ENCODE measurements around the gene PBRM1. TPM values are rescaled to one million over a fixed set of nuclear protein-coding genes. Genes with fewer than 3 reads are reported as not detected.
A peak's percentile ranks its signal among the peaks of the same experiment; 100 is the strongest.

Gene PBRM1
- total RNA-seq, 1 donor from 2014 or later, result 116 TPM

- no peak overlapping the region for H3K27ac ChIP-seq
- Mint-ChIP-seq H3K27ac (no peak overlapping the region), H3K4me3 (no peak overlapping the region), H3K9me3 (no peaks in the 10 kb centered on the region), H3K27me3 (ENCODE audit: insufficient read depth, low read depth) (peaks cover 10% of the 10 kb centered on the region), H3K36me3 (peaks cover 17% of the 10 kb centered on the region), H3K4me1 (peaks cover 3% of the 10 kb centered on the region)
- no peak for DNase-seq (ENCODE audit: low spot score)
- H3K4me2 ChIP-seq, result no peak overlapping the region
- no peak for TF ChIP-seq EZH2 (IDR thresholded peaks at IDR 0.05)
- no peaks in the 10 kb centered on the region for H4K20me1 ChIP-seq (ENCODE audit: low read depth)
- peaks cover 66% of the 10 kb centered on the region for H3F3A ChIP-seq (ENCODE audit: low read depth)
- H3K36me3 ChIP-seq, result peaks cover 16% of the 10 kb centered on the region
- no peaks in the 10 kb centered on the region for H3K9me3 ChIP-seq (ENCODE audit: low read depth)
- H3K4me1 ChIP-seq, result peaks cover 4% of the 10 kb centered on the region
- no peak overlapping the region for H3K9ac ChIP-seq
- no peak overlapping the region for H2AFZ ChIP-seq (replicated peaks)
- no peak overlapping the region for H3K4me3 ChIP-seq
- H3K27me3 ChIP-seq, result no peaks in the 10 kb centered on the region
- peaks cover 9% of the 10 kb centered on the region for H3K79me2 ChIP-seq (ENCODE audit: low read depth)
Measured at GRCh38 chr3:52712291-52713212, 26.8 kb upstream of the PBRM1 start.

- peaks cover 13% of the 10 kb centered on the region for H3K27me3 Mint-ChIP-seq (ENCODE audit: insufficient read depth, low read depth)
Measured at GRCh38 chr3:52710512-52710911, 24.8 kb upstream of the PBRM1 start.

GRCh38 chr3:52707585-52707984 is 21.9 kb upstream of the PBRM1 start:
- Mint-ChIP-seq H3K36me3 (peaks cover 15% of the 10 kb centered on the region), H3K9me3 (no peaks in the 10 kb centered on the region), H3K4me3 (peak overlapping the region; percentile 80), H3K4me1 (peaks cover 27% of the 10 kb centered on the region), H3K27me3 (ENCODE audit: insufficient read depth, low read depth) (peaks cover 8% of the 10 kb centered on the region), H3K27ac (no peak overlapping the region)
- peaks cover 16% of the 10 kb centered on the region for H3K36me3 ChIP-seq
- H3K79me2 ChIP-seq (ENCODE audit: low read depth), result peaks cover 52% of the 10 kb centered on the region
- peak overlapping the region; percentile 81 for H3K4me3 ChIP-seq
- H3K4me1 ChIP-seq, result peaks cover 18% of the 10 kb centered on the region
- TF ChIP-seq EZH2 (IDR thresholded peaks at IDR 0.05) (no peak), CTCF (IDR thresholded peaks at IDR 0.05) (no peak), EZH2phosphoT487 (IDR thresholded peaks at IDR 0.05) (no peak)
- no peak overlapping the region for H2AFZ ChIP-seq (replicated peaks)
- H4K20me1 ChIP-seq (ENCODE audit: low read depth), result peaks cover 7% of the 10 kb centered on the region
- no peak overlapping the region for H3K27ac ChIP-seq
- H3K4me2 ChIP-seq, result peak overlapping the region; percentile 97
- H3K27me3 ChIP-seq, result no peaks in the 10 kb centered on the region
- no peaks in the 10 kb centered on the region for H3K9me3 ChIP-seq (ENCODE audit: low read depth)
- H3F3A ChIP-seq (ENCODE audit: low read depth), result peaks cover 49% of the 10 kb centered on the region
- no peak overlapping the region for H3K9ac ChIP-seq
- DNase-seq (ENCODE audit: low spot score), result no peak

More at GRCh38 chr3:52710512-52710911, 24.8 kb upstream of the PBRM1 start:
- H3K79me2 ChIP-seq (ENCODE audit: low read depth), result peaks cover 24% of the 10 kb centered on the region
- H3K4me1 Mint-ChIP-seq, result peaks cover 12% of the 10 kb centered on the region
- H3K4me3 ChIP-seq, result no peak overlapping the region
- H3F3A ChIP-seq (ENCODE audit: low read depth), result peaks cover 68% of the 10 kb centered on the region
- peaks cover 18% of the 10 kb centered on the region for H3K36me3 Mint-ChIP-seq
- no peaks in the 10 kb centered on the region for H3K9me3 ChIP-seq (ENCODE audit: low read depth)
- no peaks in the 10 kb centered on the region for H3K27me3 ChIP-seq
- H4K20me1 ChIP-seq (ENCODE audit: low read depth), result peaks cover 4% of the 10 kb centered on the region
- TF ChIP-seq EZH2 (IDR thresholded peaks at IDR 0.05) (no peak), EZH2phosphoT487 (IDR thresholded peaks at IDR 0.05) (no peak), CTCF (IDR thresholded peaks at IDR 0.05) (no peak)
- no peak overlapping the region for H2AFZ ChIP-seq (replicated peaks)
- no peaks in the 10 kb centered on the region for H3K9me3 Mint-ChIP-seq
- peaks cover 16% of the 10 kb centered on the region for H3K36me3 ChIP-seq
- DNase-seq (ENCODE audit: low spot score), result no peak
- H3K4me1 ChIP-seq, result peaks cover 14% of the 10 kb centered on the region
- H3K4me3 Mint-ChIP-seq, result no peak overlapping the region
- H3K27ac ChIP-seq, result no peak overlapping the region
- no peak overlapping the region for H3K4me2 ChIP-seq
- H3K9ac ChIP-seq, result no peak overlapping the region
- H3K27ac Mint-ChIP-seq, result no peak overlapping the region

Measured in neural progenitor cell (in vitro differentiated cells).